Endometrium (tissue), 2 donors: Measurements from ENCODE around the gene PDXP.
"Not testable (repeated sequence)": the region's sequence is repeated elsewhere in the genome, so short reads cannot be mapped to it uniquely, and the experiment has no call there.

Experiments used
- FAIRE-seq: peaks from 2 replicates; lab custom pipeline; 2012; peaks lifted over from hg19 to GRCh38; lab: Jason Lieb, UNC
- donor health status: control.
- donor health status: control.

Gene PDXP

GRCh38 chr22:37647928-37648327 is 10.6 kb upstream of the PDXP start:
- no peak for FAIRE-seq

- FAIRE-seq, result no peak
These were observed 7.9 kb upstream of the PDXP start for GRCh38 chr22:37650463-37651136.

GRCh38 chr22:37654563-37655251 is 3.8 kb upstream of the PDXP start:
- no peak for FAIRE-seq

GRCh38 chr22:37655252-37655563 is 3.3 kb upstream of the PDXP start:
- FAIRE-seq, result no peak

GRCh38 chr22:37656583-37656982 is 1.9 kb upstream of the PDXP start:
- not testable (repeated sequence) for FAIRE-seq

- no peak for FAIRE-seq
These were observed 862 bp upstream of the PDXP start for GRCh38 chr22:37657590-37658132.

DNA sequence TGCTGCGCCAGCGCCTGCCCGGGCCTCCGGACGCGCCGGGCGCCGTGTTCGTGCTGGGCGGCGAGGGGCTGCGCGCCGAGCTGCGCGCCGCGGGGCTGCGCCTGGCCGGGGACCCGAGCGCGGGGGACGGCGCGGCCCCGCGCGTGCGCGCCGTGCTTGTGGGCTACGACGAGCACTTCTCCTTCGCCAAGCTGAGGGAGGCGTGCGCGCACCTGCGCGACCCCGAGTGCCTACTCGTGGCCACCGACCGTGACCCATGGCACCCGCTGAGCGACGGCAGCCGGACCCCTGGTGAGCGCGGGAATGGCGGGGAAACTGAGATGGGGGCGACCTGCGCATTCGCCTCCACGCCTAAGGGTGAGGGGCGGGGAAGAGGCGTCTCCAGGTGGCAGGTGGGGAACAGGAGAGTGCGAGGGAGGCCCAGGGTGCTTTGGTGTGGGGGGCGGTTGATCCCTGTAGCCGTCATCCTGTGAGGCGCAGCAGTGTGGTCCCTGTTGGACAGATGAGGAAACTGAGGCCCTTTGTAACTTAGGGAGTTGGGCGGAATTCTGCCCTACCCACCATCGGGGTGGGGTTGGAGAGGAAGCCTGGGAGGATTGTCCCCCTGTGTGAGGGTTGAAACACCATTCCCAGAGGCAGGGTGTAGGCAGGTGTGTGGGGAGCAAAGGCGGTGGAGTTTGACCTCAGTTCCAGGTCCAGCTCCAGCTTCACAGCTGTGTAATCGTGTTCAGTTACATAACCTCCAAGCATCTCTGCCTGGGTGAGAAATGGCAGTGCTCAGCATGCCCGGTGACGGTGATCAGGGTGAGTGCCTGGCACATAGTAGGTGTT is 758 bp downstream of the PDXP start:
- no peak for FAIRE-seq

DNA sequence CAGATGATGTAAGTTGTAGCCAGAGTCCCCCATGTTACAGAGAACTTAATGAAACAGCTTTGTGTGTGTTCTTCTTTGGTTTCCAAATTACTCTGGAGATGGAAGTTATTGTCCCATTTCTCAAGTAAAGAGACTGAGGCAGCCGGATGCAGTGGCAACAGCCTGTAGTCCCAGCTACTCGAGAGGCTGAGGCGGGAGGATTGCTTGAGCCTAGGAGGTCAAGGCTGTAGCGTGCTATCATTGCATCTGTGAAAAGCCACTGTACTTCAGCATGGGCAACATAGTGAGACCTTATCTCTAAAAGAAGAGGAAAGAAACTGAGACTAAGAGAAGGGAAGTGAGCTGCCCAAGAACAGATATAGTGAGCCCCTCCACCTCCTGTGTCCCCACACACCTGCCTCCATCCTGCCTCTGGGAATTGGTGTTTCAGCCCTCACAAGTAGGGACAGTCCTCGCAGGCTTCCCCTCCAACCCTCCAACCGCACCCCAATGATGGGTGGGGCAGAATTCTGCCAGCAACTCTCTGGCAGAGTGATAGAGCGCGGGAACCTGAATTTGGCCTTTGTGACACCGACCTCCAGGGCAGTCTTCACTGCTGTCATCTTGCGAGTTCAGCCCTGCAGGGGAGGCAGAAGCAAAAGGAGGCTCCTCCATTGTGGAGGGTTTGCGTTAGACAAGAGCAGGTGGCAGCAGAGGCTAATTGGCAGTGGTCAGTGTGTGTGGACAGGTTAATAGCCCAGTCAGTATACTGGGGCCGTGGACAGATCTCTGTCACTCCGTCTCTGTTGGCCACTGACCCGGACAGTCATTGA is 1.6 kb downstream of the PDXP start:
- FAIRE-seq, result no peak

DNA sequence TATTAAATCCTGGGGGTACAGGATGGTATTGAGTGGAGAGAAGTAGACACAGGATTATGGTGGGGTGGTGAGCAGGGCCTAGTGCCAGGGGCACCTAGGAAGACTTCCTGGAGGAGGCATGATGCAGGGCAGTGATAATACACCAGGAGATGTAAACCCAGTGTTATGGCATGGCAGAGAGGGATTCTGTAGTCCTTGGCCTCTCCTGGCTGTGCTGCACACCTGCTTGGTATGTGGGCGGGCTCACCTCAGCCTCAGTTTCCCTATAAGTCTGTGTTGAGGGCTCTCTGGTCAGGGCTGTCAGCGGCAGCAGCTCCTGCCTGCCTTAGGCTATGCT is 2.2 kb downstream of the PDXP start:
- FAIRE-seq, result no peak

- peak; percentile 21 for FAIRE-seq
These were observed 2.8 kb downstream of the PDXP start for GRCh38 chr22:37661160-37661924.

GRCh38 chr22:37662039-37662438 is 3.5 kb downstream of the PDXP start:
- no peak for FAIRE-seq

- no peak for FAIRE-seq
These were observed 5.1 kb downstream of the PDXP start for GRCh38 chr22:37663521-37664140.

GRCh38 chr22:37664249-37665101 is 6.0 kb downstream of the PDXP start:
- FAIRE-seq, result no peak

DNA sequence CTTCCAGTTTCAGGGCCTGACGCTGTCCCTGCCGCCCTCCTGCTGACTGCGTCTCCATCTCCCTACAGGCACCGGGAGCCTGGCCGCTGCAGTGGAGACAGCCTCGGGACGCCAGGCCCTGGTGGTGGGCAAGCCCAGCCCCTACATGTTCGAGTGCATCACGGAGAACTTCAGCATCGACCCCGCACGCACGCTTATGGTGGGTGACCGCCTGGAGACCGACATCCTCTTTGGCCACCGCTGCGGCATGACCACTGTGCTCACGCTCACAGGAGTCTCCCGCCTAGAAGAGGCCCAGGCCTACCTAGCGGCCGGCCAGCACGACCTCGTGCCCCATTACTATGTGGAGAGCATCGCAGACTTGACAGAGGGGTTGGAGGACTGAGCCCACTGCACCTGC is 7.0 kb downstream of the PDXP start:
- no peak for FAIRE-seq

DNA sequence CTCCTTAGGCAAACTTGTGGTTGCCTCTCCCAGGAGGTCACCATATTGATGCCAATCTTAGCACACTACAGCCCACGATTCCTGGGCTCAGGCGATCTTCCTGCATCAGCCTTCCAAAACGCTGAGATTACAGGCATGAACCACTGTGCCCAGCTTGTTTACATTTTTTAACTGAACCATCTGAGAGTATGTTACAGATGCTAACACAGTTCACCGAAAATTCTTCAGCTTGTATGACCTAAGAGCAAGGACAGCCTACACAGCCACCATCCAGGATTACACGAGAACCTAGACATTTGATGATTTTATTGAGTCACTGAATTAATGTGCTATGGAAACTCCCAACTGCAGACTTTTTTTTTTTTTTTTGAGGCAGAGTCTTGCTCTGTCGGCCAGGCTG is 11.1 kb downstream of the PDXP start:
- no peak for FAIRE-seq

DNA sequence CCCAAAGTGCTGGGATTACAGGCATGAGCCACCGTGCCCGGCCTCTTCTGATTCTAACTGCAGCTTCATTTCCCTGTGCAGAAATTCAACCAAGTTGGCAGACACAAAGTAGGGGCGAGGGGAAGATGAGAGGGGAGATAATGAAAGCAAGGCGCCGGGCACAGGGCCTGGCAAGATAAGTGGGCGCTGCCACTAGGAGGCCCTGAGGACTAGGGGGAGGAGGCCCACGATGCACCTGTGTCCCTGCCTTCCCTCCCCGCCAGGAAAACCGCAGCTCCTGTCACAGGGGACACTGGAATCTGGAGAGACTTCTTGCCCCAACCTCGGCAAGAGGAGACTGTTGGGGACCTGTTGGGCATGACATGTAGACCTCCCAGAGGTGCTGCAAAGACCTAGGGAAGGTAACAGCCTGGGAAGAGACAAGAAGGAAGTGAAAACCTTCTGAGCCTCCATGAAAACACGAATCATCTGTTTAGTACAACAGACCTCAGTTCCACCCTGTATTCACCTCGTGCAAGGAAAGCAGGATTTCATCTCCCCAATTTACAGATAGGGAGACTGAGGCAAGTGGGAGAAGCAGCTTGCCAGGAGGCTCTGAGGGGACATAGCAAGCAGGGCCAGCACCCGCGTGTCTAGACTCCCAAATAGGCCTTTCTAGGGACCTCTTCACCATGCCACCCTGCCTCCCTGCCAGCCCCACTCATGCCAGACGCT is 13.8 kb downstream of the PDXP start:
- no peak for FAIRE-seq

DNA sequence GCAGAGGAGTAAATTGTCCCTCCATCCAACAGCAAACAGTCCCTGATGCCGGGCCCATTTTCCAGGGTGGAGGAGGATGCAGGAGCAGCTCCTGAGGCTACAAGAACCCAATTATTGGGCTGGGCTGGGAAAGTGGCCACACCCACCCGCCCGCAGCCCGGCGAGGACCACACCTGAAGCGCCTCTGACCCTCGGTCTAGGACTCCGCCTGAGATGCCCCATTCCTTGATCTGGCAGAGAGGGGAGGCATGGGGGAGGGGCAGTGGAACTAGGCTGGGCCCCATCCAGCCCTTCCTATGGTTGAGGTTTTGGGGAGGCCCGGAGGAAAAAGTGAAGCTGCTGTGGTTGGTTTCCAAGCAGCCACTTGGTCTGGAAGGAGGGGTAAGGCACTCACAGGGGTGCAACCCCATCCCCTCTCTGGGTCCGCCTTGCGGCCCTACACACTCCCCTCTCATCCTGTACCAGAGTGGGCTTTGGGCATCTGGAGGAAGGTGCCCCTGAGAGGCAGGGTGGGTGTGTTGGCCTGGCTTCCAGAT is 14.5 kb downstream of the PDXP start:
- FAIRE-seq, result no peak

DNA sequence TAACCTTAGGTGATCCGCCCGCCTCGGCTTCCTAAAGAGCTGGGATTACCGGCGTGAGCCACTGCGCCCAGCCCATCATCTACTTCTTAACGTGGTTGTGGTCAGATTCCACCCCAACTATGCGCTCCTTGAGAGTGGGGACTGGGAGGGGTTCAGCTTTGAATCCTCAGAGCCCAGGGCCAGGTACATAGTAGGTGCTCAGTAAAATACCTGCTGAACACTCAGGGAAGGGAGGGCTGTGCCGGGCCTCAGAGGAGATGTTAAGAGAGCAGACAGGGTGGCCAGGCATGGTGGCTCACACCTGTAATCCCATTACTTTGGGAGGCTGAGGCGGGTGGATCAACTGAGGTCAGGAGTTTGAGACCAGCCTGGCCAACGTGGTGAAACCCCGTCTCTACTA is 15.7 kb downstream of the PDXP start:
- FAIRE-seq, result no peak
